HepG2 (cell line): Measurements from ENCODE around the gene TOB2. TPM values are rescaled to one million over a fixed set of nuclear protein-coding genes. Genes with fewer than 3 reads are reported as not detected.

Source experiments
- TARDBP ChIP-seq: sonication (generic); formaldehyde crosslinking; IDR thresholded peaks from 2 replicates; pipeline ENCODE4 v1.8.0; 2022; ENCODE audit warnings: mild to moderate bottlenecking, missing genetic modification reagents
- ZNF451 ChIP-seq: sonication (generic); formaldehyde crosslinking; IDR thresholded peaks from 2 replicates; pipeline ENCODE4 v1.5.0; 2020; ENCODE audit warnings: mild to moderate bottlenecking, missing genetic modification reagents
- ZNF790 ChIP-seq: sonication (generic); formaldehyde crosslinking; IDR thresholded peaks from 2 replicates; pipeline ENCODE4 v1.8.0; 2022; ENCODE audit warnings: missing genetic modification reagents, mild to moderate bottlenecking, borderline replicate concordance
- polyA plus RNA-seq, 8 experiments: library from polyadenylated mRNA; depleted of rRNA in 3 of 8; stranded (reverse) in 7 of 8; unstranded in 1 of 8; fragments of >200 nt; fragmentation: Illumina TruSeq in 4 of 8; extraction: Trizol in 4 of 8; gene quantifications; 2 replicates each; pipeline versions ENCODE4 v1.2.1 to v1.2.3, GENCODE V29; 2011 to 2016; ENCODE audit warnings: low read depth in 4 of 8, missing spikeins in 1 of 8, mixed read lengths in 1 of 8; ENCODE audit not compliant: insufficient read depth in 1 of 8
- total RNA-seq, 5 experiments: library from RNA; depleted of rRNA; stranded (reverse); fragments of >200 nt; fragmentation: Illumina TruSeq; extraction: Trizol; gene quantifications; 2 replicates each; pipeline ENCODE4 v1.2.3, GENCODE V29; 2016; ENCODE audit warnings: low read depth in 1 of 5
- TF ChIP-seq, protein P1 (sequence below), 2 experiments: sonication (generic) in 1 of 2; formaldehyde crosslinking in 1 of 2; IDR thresholded peaks; 2 replicates each; pipeline versions ENCODE4 v1.6.1 to v1.9.0; 2014 to 2022; ENCODE audit warnings: antibody characterized with exemption in 1 of 2, borderline replicate concordance in 1 of 2, inconsistent platforms in 1 of 2, low read depth in 1 of 2, missing genetic modification reagents in 1 of 2
- TF ChIP-seq, protein P2 (sequence below): IDR thresholded peaks from 2 replicates; pipeline ENCODE4 v1.6.1; 2016; ENCODE audit warnings: missing compliant biosample characterization, missing genetic modification reagents, borderline replicate concordance

Gene TOB2
- total and polyA plus RNA-seq, 2 of the 13 experiments (the other 11 are each of a cell fraction or from before 2014, with no cell fraction given): 12.2 to 13.7 TPM

DNA sequence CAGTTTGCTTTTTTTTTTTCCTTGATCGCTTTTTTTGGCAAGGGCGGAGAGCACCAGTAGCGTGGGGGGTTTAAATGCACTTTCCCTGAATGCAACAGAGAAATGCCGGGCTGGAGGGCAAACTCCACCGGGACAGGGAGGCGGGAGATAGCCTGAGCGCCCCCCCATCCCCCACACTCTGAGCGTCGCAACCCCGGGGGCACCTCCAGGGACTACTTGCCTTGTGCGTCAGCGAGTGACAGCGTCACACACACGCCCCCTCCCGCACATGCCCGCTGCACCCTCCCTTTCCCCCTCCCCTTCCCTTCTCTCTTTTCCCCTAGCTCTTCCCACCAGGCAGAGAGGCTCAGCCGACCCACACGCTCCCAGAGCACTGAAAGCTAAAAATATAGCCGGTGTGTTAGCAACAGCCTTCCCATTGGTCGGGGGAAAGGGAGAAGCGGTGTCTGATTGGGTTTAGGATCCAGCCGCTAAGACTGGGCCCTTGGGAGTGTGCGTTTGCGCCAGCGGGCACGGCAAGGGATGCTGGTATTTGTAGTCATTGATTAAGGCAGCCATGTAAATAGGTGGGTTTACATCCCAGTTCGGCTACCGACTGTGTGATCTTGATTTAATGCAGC lies 1.7 kb upstream of the TOB2 start (continued):
- TF ChIP-seq, protein P1, sequence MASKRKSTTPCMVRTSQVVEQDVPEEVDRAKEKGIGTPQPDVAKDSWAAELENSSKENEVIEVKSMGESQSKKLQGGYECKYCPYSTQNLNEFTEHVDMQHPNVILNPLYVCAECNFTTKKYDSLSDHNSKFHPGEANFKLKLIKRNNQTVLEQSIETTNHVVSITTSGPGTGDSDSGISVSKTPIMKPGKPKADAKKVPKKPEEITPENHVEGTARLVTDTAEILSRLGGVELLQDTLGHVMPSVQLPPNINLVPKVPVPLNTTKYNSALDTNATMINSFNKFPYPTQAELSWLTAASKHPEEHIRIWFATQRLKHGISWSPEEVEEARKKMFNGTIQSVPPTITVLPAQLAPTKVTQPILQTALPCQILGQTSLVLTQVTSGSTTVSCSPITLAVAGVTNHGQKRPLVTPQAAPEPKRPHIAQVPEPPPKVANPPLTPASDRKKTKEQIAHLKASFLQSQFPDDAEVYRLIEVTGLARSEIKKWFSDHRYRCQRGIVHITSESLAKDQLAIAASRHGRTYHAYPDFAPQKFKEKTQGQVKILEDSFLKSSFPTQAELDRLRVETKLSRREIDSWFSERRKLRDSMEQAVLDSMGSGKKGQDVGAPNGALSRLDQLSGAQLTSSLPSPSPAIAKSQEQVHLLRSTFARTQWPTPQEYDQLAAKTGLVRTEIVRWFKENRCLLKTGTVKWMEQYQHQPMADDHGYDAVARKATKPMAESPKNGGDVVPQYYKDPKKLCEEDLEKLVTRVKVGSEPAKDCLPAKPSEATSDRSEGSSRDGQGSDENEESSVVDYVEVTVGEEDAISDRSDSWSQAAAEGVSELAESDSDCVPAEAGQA (IDR thresholded peaks at IDR 0.05; ENCODE audit: low read depth): no peak; the same call in 1 of the 2 replicates
- TF ChIP-seq, protein P1 (CRISPR knock-in tag; IDR thresholded peaks at IDR 0.05; ENCODE audit: borderline replicate concordance): no peak
- TF ChIP-seq ZNF451 (CRISPR knock-in tag): no peak
- TF ChIP-seq ZNF790: 0 out of 2 replicates have a peak, but pooled peaks have one; percentile 15
- peak; percentile 63 for TF ChIP-seq TARDBP
- TF ChIP-seq, protein P2, sequence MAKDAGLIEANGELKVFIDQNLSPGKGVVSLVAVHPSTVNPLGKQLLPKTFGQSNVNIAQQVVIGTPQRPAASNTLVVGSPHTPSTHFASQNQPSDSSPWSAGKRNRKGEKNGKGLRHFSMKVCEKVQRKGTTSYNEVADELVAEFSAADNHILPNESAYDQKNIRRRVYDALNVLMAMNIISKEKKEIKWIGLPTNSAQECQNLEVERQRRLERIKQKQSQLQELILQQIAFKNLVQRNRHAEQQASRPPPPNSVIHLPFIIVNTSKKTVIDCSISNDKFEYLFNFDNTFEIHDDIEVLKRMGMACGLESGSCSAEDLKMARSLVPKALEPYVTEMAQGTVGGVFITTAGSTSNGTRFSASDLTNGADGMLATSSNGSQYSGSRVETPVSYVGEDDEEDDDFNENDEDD (CRISPR knock-in tag): peak; percentile 71
